ENCODE data around the gene LRRC8E. TPM values are rescaled to one million over a fixed set of nuclear protein-coding genes. Genes with fewer than 3 reads are reported as not detected.

LRRC8E gene
- total RNA-seq, 1 experiment from 2014 or later, result 3.0 TPM

- TF ChIP-seq PREB (CRISPR knock-in tag; IDR thresholded peaks at IDR 0.05; ENCODE audit: borderline replicate concordance), result no peak
- no peak for TF ChIP-seq IRF1 (CRISPR knock-in tag; IDR thresholded peaks at IDR 0.05)
- TF ChIP-seq NR2C2 (CRISPR knock-in tag; IDR thresholded peaks at IDR 0.05), result no peak
- TF ChIP-seq ZNF512 (CRISPR knock-in tag; IDR thresholded peaks at IDR 0.05; ENCODE audit: borderline replicate concordance), result no peak
- no peak for TF ChIP-seq FOXK1 (CRISPR knock-in tag; IDR thresholded peaks at IDR 0.05)
- TF ChIP-seq SMAD3 (CRISPR knock-in tag; IDR thresholded peaks at IDR 0.05; ENCODE audit: borderline replicate concordance), result no peak
Observed at GRCh38 chr19:7849631-7849999, 38.7 kb upstream of the LRRC8E start (continued).

- TF ChIP-seq ZNF671 (CRISPR knock-in tag; IDR thresholded peaks at IDR 0.05) (no peak), ATF3 (CRISPR knock-in tag; conservative IDR thresholded peaks at IDR 0.05) (no peak), KAT7 (CRISPR knock-in tag; IDR thresholded peaks at IDR 0.05; ENCODE audit: borderline replicate concordance) (no peak), MAX (CRISPR knock-in tag; IDR thresholded peaks at IDR 0.05) (no peak), ETV6 (CRISPR knock-in tag; IDR thresholded peaks at IDR 0.05) (no peak), SP1 (CRISPR knock-in tag; conservative IDR thresholded peaks at IDR 0.05) (no peak), HMGA2 (CRISPR knock-in tag; IDR thresholded peaks at IDR 0.05) (no peak), ZMAT4 (CRISPR knock-in tag; IDR thresholded peaks at IDR 0.05) (no peak), ATF6 (CRISPR knock-in tag; IDR thresholded peaks at IDR 0.05) (no peak), SOX15 (CRISPR knock-in tag; IDR thresholded peaks at IDR 0.05) (no peak), NR3C1 (CRISPR knock-in tag; conservative IDR thresholded peaks at IDR 0.05; ENCODE audit: low read depth) (no peak), IRF2 (CRISPR knock-in tag; IDR thresholded peaks at IDR 0.05; ENCODE audit: borderline replicate concordance, low read depth) (no peak)
- no peak for DNase-seq (ENCODE audit: low spot score)
- Mint-ChIP-seq H3K27ac (no peak overlapping the region), H3K4me1 (peaks cover 6% of the 10 kb centered on the region; the same call in 1 of the 2 replicates), H3K27me3 (ENCODE audit: low read depth) (peaks cover 16% of the 10 kb centered on the region), H3K36me3 (no peaks in the 10 kb centered on the region), H3K4me3 (no peak overlapping the region), H3K9me3 (no peaks in the 10 kb centered on the region)
- ChIA-PET CTCF (interaction anchor here (0.8 to 1.3 kb wide), 4 partner anchors 8 to 169 kb away, joined by 3 read pairs; partner anchors contain the start of gene TRAPPC5), POLR2A (no interaction called here)
- ATAC-seq, result no peak
Observed at GRCh38 chr19:7850000-7850813, 38.1 kb upstream of the LRRC8E start.

Measured in WTC11 (cell line).